22Rv1 (cell line): ENCODE results near the gene ZNF93.
"Not testable (repeated sequence)": the region's sequence is repeated elsewhere in the genome, so short reads cannot be mapped to it uniquely, and the experiment has no call there.

ENCODE experiments used
- ZFX ChIP-seq: fragments of 450-650 bp; IDR thresholded peaks from 2 replicates; pipeline ENCODE4 v1.6.1; 2017; ENCODE audit warnings: antibody characterized with exemption, borderline replicate concordance
- TF ChIP-seq, protein P1 (sequence below): fragments of 450-650 bp; IDR thresholded peaks from 2 replicates; pipeline ENCODE4 v1.5.1; 2017; ENCODE audit warnings: mild to moderate bottlenecking

DNA sequence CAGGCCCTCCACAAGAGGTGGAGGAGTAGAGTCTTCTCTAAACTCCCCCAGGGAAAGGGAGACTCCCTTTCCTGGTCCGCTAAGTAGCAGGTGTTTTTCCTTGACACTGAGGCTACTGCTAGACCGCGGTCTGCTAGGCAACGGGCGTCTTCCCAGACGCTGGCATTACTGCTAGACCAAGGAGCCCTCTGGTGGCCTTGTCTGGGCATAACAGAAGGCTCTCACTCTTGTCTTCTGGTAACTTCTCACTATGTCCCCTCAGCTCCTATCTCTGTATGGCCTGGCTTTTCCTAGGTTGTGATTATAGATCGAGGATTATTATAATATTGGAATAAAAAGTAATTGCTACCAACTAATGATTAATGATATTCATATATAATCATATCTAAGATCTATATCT is 29.7 kb downstream of the ZNF93 start:
- TF ChIP-seq, protein P1, sequence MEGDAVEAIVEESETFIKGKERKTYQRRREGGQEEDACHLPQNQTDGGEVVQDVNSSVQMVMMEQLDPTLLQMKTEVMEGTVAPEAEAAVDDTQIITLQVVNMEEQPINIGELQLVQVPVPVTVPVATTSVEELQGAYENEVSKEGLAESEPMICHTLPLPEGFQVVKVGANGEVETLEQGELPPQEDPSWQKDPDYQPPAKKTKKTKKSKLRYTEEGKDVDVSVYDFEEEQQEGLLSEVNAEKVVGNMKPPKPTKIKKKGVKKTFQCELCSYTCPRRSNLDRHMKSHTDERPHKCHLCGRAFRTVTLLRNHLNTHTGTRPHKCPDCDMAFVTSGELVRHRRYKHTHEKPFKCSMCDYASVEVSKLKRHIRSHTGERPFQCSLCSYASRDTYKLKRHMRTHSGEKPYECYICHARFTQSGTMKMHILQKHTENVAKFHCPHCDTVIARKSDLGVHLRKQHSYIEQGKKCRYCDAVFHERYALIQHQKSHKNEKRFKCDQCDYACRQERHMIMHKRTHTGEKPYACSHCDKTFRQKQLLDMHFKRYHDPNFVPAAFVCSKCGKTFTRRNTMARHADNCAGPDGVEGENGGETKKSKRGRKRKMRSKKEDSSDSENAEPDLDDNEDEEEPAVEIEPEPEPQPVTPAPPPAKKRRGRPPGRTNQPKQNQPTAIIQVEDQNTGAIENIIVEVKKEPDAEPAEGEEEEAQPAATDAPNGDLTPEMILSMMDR = peak; percentile 30
- TF ChIP-seq ZFX = not testable (repeated sequence)
